Liver (tissue), 9 donors: ENCODE data around the gene SENP7. TPM values are rescaled to one million over a fixed set of nuclear protein-coding genes. Genes with fewer than 3 reads are reported as not detected.
A peak's percentile ranks its signal among the peaks of the same experiment; 100 is the strongest.
"Not testable (repeated sequence)": the region's sequence is repeated elsewhere in the genome, so short reads cannot be mapped to it uniquely, and the experiment has no call there.

ENCODE experiments used
- DNase-seq: peaks from one replicate; pipeline ENCODE4 v3.0.0-alpha.2; 2017; ENCODE audit warnings: low spot score
- H3K27ac ChIP-seq, 2 donors: one replicate each; pipeline ENCODE4 v1.7.0; 2013; ENCODE audit warnings: inconsistent platforms in 2 of 2, low read length in 2 of 2, control low read depth in 1 of 2, low read depth in 1 of 2, mild to moderate bottlenecking in 1 of 2
- H3K27me3 ChIP-seq, 4 donors: one replicate each; pipeline versions ENCODE4 v1.6.1 to v1.7.0; 2013; ENCODE audit warnings: low read length in 3 of 4, inconsistent platforms in 1 of 4, mild to moderate bottlenecking in 1 of 4, moderate library complexity in 1 of 4; ENCODE audit not compliant: control insufficient read depth in 4 of 4, insufficient read depth in 4 of 4
- H3K36me3 ChIP-seq, 4 donors: one replicate each; pipeline versions ENCODE4 v1.6.1 to v1.7.0; 2013; ENCODE audit warnings: low read length in 3 of 4, mild to moderate bottlenecking in 3 of 4, low read depth in 1 of 4, moderate library complexity in 1 of 4; ENCODE audit not compliant: control insufficient read depth in 4 of 4, insufficient read depth in 3 of 4
- H3K4me1 ChIP-seq, 4 donors: one replicate each; pipeline versions ENCODE4 v1.6.1 to v1.7.0; 2013; ENCODE audit warnings: low read length in 3 of 4, mild to moderate bottlenecking in 3 of 4, moderate library complexity in 1 of 4; ENCODE audit not compliant: control insufficient read depth in 4 of 4, insufficient read depth in 4 of 4
- H3K4me3 ChIP-seq, 3 donors: one replicate each; pipeline versions ENCODE4 v1.6.1 to v1.7.0; 2013; ENCODE audit warnings: low read length in 3 of 3, control low read depth in 1 of 3, low read depth in 1 of 3, mild to moderate bottlenecking in 1 of 3
- H3K9ac ChIP-seq, 2 donors: one replicate each; pipeline ENCODE4 v1.7.0; 2013; ENCODE audit warnings: low read length in 2 of 2, mild to moderate bottlenecking in 2 of 2, moderate library complexity in 2 of 2, control low read depth in 1 of 2, low read depth in 1 of 2
- H3K9me3 ChIP-seq, 4 donors: one replicate each; pipeline versions ENCODE4 v1.6.1 to v1.7.0; 2013; ENCODE audit warnings: low read length in 3 of 4; ENCODE audit not compliant: control insufficient read depth in 4 of 4
- ATF3 ChIP-seq: IDR thresholded peaks from 2 replicates; pipeline ENCODE4 v1.6.1; 2016; ENCODE audit warnings: antibody characterized with exemption
- EGR1 ChIP-seq, 2 donors: IDR thresholded peaks; 2 replicates each; pipeline ENCODE4 v1.6.1; 2016 to 2018; ENCODE audit warnings: antibody characterized with exemption in 2 of 2, low read depth in 2 of 2
- GABPA ChIP-seq, 2 donors: IDR thresholded peaks in 1 of 2; conservative IDR thresholded peaks in 1 of 2; 2 replicates each; pipeline ENCODE4 v1.6.1; 2016; ENCODE audit warnings: antibody characterized with exemption in 2 of 2, mild to moderate bottlenecking in 1 of 2, moderate library complexity in 1 of 2
- HNF4A ChIP-seq, 2 donors: conservative IDR thresholded peaks; 2 replicates each; pipeline ENCODE4 v1.6.1; 2016; ENCODE audit warnings: antibody characterized with exemption in 2 of 2, mild to moderate bottlenecking in 2 of 2
- HNF4G ChIP-seq: IDR thresholded peaks from 2 replicates; pipeline ENCODE4 v1.6.1; 2016; ENCODE audit warnings: antibody characterized with exemption
- NR2F2 ChIP-seq: IDR thresholded peaks from 2 replicates; pipeline ENCODE4 v1.6.1; 2016; ENCODE audit warnings: antibody characterized with exemption
- REST ChIP-seq: IDR thresholded peaks from 2 replicates; pipeline ENCODE4 v1.6.1; 2016; ENCODE audit warnings: antibody characterized with exemption, mild to moderate bottlenecking
- SP1 ChIP-seq: IDR thresholded peaks from 2 replicates; pipeline ENCODE4 v1.6.1; 2018; ENCODE audit warnings: antibody characterized with exemption, mild to moderate bottlenecking
- TAF1 ChIP-seq: conservative IDR thresholded peaks from 2 replicates; pipeline ENCODE4 v1.6.1; 2016; ENCODE audit warnings: antibody characterized with exemption, mild to moderate bottlenecking
- ZBTB33 ChIP-seq: IDR thresholded peaks from 2 replicates; pipeline ENCODE4 v1.6.1; 2016; ENCODE audit warnings: antibody characterized with exemption
- WGBS: extraction: QIAGEN DNeasy Blood & Tissue Kit; methylation state at CpG from one replicate; pipeline ENCODE4 v1.1.7; 2013; 5-methylcytosine and 5-hydroxymethylcytosine counted together
- polyA plus RNA-seq, 2 donors: library from polyadenylated mRNA; stranded (reverse) in 1 of 2; unstranded in 1 of 2; fragments of 200-250 nt in 1 of 2; fragments of >200 nt in 1 of 2; fragmentation: Nextera tagmentation in 1 of 2; extraction: Ambion mirVana in 1 of 2; gene quantifications; one replicate each; pipeline versions ENCODE4 v1.2.1 to v1.2.3, GENCODE V29; 2013 to 2015
- total RNA-seq, 2 donors: library from RNA; depleted of rRNA; stranded (reverse); fragments of >200 nt; gene quantifications; one replicate each; pipeline ENCODE4 v1.2.3, GENCODE V29; 2014
- TF ChIP-seq, protein P1 (sequence below): fragments of 150-350 bp; IDR thresholded peaks from 2 replicates; pipeline ENCODE4 v1.5.1; 2017; ENCODE audit warnings: improper control_type of control experiment, low read depth, low read length; ENCODE audit not compliant: missing input control
- donor health status: healthy.
- donor health status: healthy.
- donor health status: healthy.
- donor health status: healthy.
- donor health status: healthy.

Gene SENP7
- total and polyA plus RNA-seq, 4 donors, result 1.9 to 18.5 (median 6.8) TPM

DNA sequence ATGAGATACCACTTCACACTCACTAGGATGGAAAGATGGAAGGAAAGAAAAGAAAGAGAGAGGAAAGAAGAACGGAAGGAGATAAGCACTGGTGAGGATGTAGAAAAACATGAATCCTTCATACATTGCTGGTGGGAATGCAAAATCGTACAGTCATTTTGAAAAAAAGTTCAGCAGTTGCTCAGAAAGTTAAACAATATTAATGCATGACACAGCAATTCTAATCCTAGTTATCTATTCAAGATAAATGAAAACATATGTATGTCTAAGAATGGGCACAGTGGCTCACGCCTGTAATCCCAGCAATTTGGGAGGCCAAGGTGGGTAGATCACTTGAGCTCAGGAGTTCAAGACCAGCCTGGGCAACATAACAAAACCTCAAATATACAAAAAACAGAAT lies 59.1 kb downstream of the SENP7 start:
- Histone ChIP-seq H3K4me3 (no peak overlapping the region), H3K27me3 (no peaks in the 10 kb centered on the region), H3K9ac (no peak overlapping the region), H3K9me3 (no peaks in the 10 kb centered on the region), H3K36me3 (peaks cover 0 to 13% (median 0%) of the 10 kb centered on the region in 4 donors), H3K27ac (no peak overlapping the region), H3K4me1 (no peaks in the 10 kb centered on the region)
- TF ChIP-seq, protein P1, sequence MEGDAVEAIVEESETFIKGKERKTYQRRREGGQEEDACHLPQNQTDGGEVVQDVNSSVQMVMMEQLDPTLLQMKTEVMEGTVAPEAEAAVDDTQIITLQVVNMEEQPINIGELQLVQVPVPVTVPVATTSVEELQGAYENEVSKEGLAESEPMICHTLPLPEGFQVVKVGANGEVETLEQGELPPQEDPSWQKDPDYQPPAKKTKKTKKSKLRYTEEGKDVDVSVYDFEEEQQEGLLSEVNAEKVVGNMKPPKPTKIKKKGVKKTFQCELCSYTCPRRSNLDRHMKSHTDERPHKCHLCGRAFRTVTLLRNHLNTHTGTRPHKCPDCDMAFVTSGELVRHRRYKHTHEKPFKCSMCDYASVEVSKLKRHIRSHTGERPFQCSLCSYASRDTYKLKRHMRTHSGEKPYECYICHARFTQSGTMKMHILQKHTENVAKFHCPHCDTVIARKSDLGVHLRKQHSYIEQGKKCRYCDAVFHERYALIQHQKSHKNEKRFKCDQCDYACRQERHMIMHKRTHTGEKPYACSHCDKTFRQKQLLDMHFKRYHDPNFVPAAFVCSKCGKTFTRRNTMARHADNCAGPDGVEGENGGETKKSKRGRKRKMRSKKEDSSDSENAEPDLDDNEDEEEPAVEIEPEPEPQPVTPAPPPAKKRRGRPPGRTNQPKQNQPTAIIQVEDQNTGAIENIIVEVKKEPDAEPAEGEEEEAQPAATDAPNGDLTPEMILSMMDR, result no peak
- TF ChIP-seq HNF4G (no peak), GABPA (IDR thresholded peaks at IDR 0.05 in 1 of 2, conservative IDR thresholded peaks at IDR 0.05 in 1 of 2) (no peak), TAF1 (no peak), HNF4A (conservative IDR thresholded peaks at IDR 0.05) (no peak), EGR1 (IDR thresholded peaks at IDR 0.05; ENCODE audit: low read depth in 2 of 2) (no peak), ATF3 (no peak), SP1 (no peak)
- no peak for DNase-seq
- WGBS, result 97% methylated on average over 3 of the region's 3 CpGs

DNA sequence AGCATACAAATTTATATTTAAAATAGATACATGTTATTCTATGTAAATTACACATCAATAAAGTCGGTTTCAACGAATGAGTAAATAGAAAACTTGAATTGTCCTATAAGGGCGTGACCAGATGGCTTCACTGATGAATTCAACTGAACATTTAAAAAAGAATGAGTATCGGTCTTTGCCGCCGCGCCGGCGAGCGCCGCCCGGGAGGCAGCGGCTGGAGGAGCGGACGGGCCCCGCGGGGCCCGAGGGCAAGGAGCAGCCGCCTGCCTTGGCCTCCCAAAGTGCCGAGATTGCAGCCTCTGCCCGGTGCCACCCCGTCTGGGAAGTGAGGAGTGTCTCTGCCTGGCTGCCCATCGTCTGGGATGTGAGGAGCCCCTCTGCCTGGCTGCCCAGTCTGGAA lies 74.4 kb downstream of the SENP7 start:
- H3K36me3 ChIP-seq, H3K27me3 ChIP-seq, H3K4me3 ChIP-seq, H3K9ac ChIP-seq, H3K27ac ChIP-seq, H3K9me3 ChIP-seq, H3K4me1 ChIP-seq, DNase-seq: not testable (repeated sequence)
- 98% methylated on average over 23 of the region's 23 CpGs for WGBS

DNA sequence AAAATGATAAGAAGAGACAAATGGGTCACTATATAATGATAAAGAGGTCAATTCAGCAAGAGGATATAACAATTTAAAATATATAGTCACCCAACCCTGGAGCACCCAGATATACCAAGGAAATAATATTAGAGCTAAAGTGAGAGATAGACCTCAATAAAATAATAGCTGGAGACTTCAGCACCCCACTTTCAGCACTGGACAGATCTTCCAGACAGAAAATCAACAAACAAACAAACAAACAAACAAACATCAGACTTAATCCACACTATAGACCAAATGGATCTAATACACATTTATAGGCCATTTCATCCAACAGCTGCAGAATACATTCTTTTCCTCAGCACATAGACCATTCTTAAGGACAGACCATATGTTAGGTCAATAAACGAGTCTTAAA lies 79.4 kb downstream of the SENP7 start:
- no peaks in the 10 kb centered on the region for H3K4me1 ChIP-seq
- DNase-seq, result no peak
- no peaks in the 10 kb centered on the region for H3K27me3 ChIP-seq
- TF ChIP-seq EGR1 (IDR thresholded peaks at IDR 0.05; ENCODE audit: low read depth in 2 of 2) (no peak), ZBTB33 (no peak), NR2F2 (no peak), REST (peak; percentile 44)
- no peak overlapping the region for H3K27ac ChIP-seq
- no peak overlapping the region for H3K4me3 ChIP-seq
- WGBS, result 94% methylated on average over 1 of the region's 1 CpG
- H3K36me3 ChIP-seq, result peaks cover 0 to 2% (median 0%) of the 10 kb centered on the region in 4 donors
- H3K9me3 ChIP-seq, result peaks cover 0 to 1% (median 0%) of the 10 kb centered on the region in 4 donors
- no peak overlapping the region for H3K9ac ChIP-seq
